Endothelial cell (in vitro differentiated cells): ENCODE results near the gene PDE11A. TPM values are rescaled to one million over a fixed set of nuclear protein-coding genes. Genes with fewer than 3 reads are reported as not detected.

ENCODE experiments used
- DNase-seq: peaks from one replicate; pipeline ENCODE4 v3.0.0; 2021; ENCODE audit warnings: low spot score
- H3K27ac Mint-ChIP-seq: one replicate; pipeline ENCODE4 v1.8.0; 2021; ENCODE audit warnings: mixed read lengths, inconsistent platforms; ENCODE audit not compliant: unreplicated experiment
- H3K27me3 Mint-ChIP-seq: one replicate; pipeline ENCODE4 v1.8.0; 2021; ENCODE audit warnings: mild to moderate bottlenecking, moderate library complexity, mixed read lengths, inconsistent platforms; ENCODE audit not compliant: unreplicated experiment
- H3K36me3 Mint-ChIP-seq: one replicate; pipeline ENCODE4 v1.8.0; 2021; ENCODE audit warnings: mild to moderate bottlenecking, low read depth, mixed read lengths, inconsistent platforms; ENCODE audit not compliant: unreplicated experiment
- H3K4me1 Mint-ChIP-seq: one replicate; pipeline ENCODE4 v1.8.0; 2021; ENCODE audit warnings: mild to moderate bottlenecking, mixed read lengths, inconsistent platforms; ENCODE audit not compliant: unreplicated experiment
- H3K4me3 Mint-ChIP-seq: one replicate; pipeline ENCODE4 v1.8.0; 2021; ENCODE audit warnings: mild to moderate bottlenecking, mixed read lengths, inconsistent platforms; ENCODE audit not compliant: unreplicated experiment
- H3K9me3 Mint-ChIP-seq: one replicate; pipeline ENCODE4 v1.8.0; 2021; ENCODE audit warnings: mixed read lengths, inconsistent platforms; ENCODE audit not compliant: unreplicated experiment
- total RNA-seq: library from RNA; stranded (reverse); fragmentation: NEBNext Ultra II Directional; extraction: Animal tissue kit (Norgen Biotek cat#: 25700); gene quantifications from one replicate; pipeline ENCODE4 v1.2.1, GENCODE V29; 2021; ENCODE audit not compliant: unreplicated experiment
- TF ChIP-seq, protein P1 (sequence below): fragments of 200-600 bp; sonication (generic); IDR thresholded peaks from one replicate; pipeline ENCODE4 v1.5.0; 2021; ENCODE audit warnings: antibody characterized with exemption; ENCODE audit not compliant: unreplicated experiment

The PDE11A gene
- total RNA-seq, 1 donor from 2014 or later = 1.7 TPM

DNA sequence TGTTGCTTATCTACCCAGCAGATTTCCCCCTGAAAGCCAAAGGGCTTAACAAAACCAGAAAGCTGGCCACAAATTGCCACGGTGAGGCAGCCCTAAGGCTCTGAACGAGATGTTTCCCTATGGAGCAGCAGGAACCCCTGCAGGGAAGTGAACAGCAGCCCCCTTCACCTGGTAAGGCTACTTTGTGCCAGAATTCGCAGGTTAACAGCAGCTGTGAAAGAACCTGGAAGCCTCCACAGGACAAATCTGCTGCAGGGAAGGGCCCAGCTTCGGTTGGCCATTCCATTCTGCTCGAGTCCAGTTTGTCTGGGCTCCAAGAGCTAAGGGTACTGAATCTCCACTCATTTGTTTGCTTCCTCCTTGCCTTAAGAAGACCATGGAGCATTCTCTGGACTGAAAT, 175.3 kb downstream of the PDE11A start:
- TF ChIP-seq, protein P1, sequence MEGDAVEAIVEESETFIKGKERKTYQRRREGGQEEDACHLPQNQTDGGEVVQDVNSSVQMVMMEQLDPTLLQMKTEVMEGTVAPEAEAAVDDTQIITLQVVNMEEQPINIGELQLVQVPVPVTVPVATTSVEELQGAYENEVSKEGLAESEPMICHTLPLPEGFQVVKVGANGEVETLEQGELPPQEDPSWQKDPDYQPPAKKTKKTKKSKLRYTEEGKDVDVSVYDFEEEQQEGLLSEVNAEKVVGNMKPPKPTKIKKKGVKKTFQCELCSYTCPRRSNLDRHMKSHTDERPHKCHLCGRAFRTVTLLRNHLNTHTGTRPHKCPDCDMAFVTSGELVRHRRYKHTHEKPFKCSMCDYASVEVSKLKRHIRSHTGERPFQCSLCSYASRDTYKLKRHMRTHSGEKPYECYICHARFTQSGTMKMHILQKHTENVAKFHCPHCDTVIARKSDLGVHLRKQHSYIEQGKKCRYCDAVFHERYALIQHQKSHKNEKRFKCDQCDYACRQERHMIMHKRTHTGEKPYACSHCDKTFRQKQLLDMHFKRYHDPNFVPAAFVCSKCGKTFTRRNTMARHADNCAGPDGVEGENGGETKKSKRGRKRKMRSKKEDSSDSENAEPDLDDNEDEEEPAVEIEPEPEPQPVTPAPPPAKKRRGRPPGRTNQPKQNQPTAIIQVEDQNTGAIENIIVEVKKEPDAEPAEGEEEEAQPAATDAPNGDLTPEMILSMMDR = no peak
- Mint-ChIP-seq H3K4me3 (no peak overlapping the region), H3K9me3 (no peaks in the 10 kb centered on the region), H3K27ac (peak overlapping the region; percentile 74), H3K27me3 (no peaks in the 10 kb centered on the region), H3K36me3 (no peaks in the 10 kb centered on the region), H3K4me1 (peaks cover 28% of the 10 kb centered on the region)
- no peak for DNase-seq

DNA sequence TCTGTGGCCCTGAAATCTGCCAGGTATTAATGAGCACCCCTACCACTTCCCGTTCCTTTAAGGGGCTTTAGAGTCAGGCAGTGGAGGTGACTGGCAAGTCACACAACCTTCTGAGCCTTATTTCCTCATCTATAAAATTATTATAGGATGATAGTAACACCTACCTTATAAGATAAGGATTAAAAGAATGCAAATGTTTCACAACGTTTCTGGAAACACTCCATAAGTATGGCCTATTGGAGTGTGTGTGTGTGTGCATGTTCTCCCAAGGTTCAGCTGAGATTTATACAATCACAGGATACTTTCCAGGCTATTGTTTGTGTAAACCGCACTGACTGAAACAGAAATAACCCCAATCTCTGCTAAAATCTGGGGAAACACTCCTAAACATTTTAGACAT, 176.0 kb downstream of the PDE11A start:
- H3K36me3 Mint-ChIP-seq = no peaks in the 10 kb centered on the region
- peaks cover 28% of the 10 kb centered on the region for H3K4me1 Mint-ChIP-seq
- TF ChIP-seq, protein P1 = no peak
- no peaks in the 10 kb centered on the region for H3K27me3 Mint-ChIP-seq
- H3K27ac Mint-ChIP-seq = peak overlapping the region; percentile 0
- H3K9me3 Mint-ChIP-seq = no peaks in the 10 kb centered on the region
- H3K4me3 Mint-ChIP-seq = no peak overlapping the region
- DNase-seq = no peak

DNA sequence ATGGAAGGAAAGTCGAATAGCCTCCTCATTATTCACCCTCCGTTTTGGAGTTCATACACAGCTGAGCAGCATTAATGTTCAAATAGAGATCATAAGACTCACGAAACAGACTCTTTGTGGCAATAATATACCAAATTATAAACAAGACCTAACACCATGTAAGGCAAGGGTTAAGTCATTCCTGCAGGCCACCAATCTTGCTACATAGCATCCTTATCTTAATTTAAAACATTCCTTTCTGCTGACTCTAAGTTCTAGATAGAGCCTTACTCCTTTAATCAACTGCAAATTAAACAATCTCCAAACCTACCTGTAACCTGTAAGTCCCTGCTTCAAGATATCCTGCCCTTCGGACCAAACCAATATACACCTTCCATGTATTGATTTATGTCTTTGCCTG, 178.0 kb downstream of the PDE11A start:
- Mint-ChIP-seq H3K36me3 (no peaks in the 10 kb centered on the region), H3K27ac (no peak overlapping the region), H3K4me1 (peaks cover 28% of the 10 kb centered on the region), H3K9me3 (no peaks in the 10 kb centered on the region), H3K27me3 (no peaks in the 10 kb centered on the region), H3K4me3 (no peak overlapping the region)
- TF ChIP-seq, protein P1 = no peak
- no peak for DNase-seq

DNA sequence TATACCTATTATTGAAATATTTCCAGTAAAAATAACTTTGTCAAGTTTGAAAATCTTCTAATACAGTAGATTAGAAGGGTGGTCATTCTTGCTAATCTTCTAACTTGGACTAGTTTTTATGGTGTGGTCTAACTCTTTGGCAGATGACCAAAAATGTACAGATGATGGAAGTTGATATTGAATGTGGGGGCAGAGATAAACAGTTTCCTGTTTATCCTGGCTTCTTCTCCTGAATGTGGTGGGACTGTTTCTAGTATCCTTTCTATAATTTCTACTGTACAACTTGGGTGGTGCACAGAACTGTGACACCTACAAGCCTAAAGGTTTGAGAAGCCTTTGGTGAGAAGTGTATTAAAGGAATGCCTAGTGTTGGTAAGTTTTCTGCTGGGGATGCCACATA, 178.7 kb downstream of the PDE11A start:
- no peak for DNase-seq
- Mint-ChIP-seq H3K9me3 (no peaks in the 10 kb centered on the region), H3K4me3 (no peak overlapping the region), H3K27me3 (no peaks in the 10 kb centered on the region), H3K27ac (no peak overlapping the region), H3K4me1 (peaks cover 28% of the 10 kb centered on the region), H3K36me3 (no peaks in the 10 kb centered on the region)
- TF ChIP-seq, protein P1 = no peak

DNA sequence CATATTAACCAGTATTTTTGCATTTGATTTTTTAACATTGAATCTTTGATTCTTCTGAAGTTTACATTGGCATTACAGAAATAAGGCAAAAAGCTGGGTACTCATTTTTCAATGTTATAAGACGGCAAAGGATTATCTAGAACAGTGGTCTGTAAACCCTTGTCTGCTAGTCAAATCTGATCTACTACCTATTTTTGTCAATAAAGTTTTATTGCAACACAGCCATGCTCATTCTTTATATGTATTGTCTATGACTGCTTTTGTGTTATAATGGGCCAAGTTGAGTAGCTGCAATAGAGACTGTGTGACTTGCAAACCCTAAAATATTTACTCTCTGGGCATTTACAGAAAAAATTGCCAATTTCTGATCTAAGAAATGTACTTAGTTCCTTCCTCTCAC, 181.0 kb downstream of the PDE11A start:
- DNase-seq = no peak
- no peaks in the 10 kb centered on the region for H3K9me3 Mint-ChIP-seq
- H3K4me1 Mint-ChIP-seq = peaks cover 20% of the 10 kb centered on the region
- no peaks in the 10 kb centered on the region for H3K27me3 Mint-ChIP-seq
- no peak overlapping the region for H3K27ac Mint-ChIP-seq
- H3K36me3 Mint-ChIP-seq = no peaks in the 10 kb centered on the region
- no peak overlapping the region for H3K4me3 Mint-ChIP-seq
- TF ChIP-seq, protein P1 = no peak
